CD4-positive, alpha-beta T cell treated with Interleukin-4 for 4 hours (primary cell): ENCODE measurements around the gene ZEB2.
"Not testable (repeated sequence)": the region's sequence is repeated elsewhere in the genome, so short reads cannot be mapped to it uniquely, and the experiment has no call there.

ENCODE experiments used
- DNase-seq: peaks from one replicate; pipeline ENCODE4 v3.0.0-alpha.2; 2020

The ZEB2 gene

DNA sequence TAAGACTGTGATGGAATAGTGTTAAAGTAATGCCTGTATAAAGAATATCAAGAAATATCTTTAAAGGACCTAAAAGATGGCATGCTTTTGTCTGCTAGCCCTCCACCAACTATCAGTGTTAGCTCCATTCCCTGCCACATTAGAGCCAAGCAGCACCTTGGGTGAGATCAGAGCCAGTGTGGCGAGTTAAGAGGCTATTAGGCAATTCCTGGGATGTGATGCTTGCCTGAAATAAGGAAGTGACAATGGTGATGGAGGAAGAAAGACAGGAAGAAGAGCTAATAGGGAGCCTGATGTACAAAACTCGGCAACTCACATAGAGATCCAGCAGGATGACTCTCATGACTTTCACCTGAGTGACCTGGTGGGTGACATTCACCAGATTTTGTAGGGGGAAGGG is 143.5 kb downstream of the ZEB2 start:
- no peak for DNase-seq

DNA sequence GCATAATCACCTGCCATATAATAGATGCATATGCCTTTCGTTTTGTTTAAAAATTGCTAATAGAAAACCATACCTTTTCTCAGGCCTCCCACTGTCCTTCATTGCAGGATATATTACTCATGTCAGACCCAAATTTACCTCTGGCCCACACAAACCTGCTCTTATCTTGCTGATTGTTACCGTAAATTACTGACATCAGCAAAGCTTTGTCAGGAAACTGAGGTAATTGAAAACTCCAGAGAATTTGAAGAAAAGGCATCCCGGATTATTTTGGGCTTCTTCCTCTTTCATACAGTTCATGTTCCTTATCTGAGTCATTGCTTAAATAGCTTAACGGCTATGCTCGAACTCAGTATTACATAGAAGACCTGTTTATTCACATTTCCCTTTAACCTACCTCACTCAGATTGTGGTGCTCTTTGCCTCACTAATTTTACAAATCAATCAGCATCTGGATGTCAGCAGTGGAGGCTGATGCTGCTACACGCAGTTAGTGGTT is 145.7 kb downstream of the ZEB2 start:
- no peak for DNase-seq

DNA sequence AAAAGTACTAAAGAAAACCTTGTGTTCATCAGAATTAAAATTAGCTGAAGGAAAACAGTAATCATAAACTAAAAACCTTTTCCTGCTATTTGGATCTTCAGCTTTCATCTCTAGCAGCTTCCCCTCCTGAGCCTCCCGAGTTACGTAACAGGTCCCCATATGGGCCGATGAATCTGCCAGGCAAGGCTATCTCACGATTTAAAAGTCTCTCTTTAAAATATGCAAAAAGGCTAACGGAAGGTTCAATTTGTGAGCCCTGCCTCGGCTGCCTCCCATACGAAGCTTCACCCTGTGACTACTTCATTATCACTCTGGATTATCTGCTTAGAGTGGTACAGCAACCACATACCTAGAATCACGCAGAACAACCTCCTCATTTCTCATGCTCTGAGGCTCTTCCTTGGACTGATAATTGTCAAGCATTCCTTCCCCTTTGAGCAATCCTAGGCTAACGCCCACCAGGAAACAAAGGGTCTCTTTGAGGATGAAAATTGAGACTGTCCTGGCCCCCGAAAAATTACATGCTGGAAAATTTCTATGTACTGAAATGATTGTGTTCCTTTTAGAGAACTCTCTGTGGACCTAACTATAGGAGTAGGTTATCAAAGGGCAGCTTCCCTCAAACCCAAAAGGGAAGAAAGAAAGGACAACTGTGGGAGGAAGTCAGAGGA is 147.4 kb downstream of the ZEB2 start:
- DNase-seq: no peak

DNA sequence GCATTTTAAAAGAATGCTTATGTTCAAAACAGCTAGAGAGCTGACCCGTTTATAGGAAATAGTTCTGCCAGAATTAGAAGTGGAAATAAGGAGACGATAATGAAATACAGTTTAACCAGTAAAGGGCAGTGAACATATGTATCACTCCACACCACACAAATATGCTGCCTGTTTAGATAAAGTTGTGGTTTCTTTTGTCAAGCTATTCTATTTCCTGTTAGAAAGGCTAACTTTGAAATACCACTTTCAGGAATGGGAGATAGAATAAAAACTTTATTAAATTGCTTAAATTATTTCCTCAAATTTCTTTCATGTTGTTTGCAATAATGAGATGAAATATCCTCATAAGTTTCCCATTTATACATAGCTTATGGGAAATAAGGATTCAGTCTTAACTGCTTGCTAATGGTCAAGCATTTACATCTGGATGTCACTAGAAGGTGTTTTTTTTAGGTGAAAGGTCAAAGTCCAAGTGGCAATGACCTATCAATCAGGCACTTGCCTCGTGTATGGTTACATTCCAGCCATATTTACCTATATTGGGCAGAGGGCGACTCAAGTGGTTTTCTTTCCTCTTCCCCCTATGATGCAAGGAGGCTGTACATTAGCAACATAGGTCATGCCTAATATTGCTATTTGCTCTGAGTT is 148.9 kb downstream of the ZEB2 start:
- no peak for DNase-seq

- no peak for DNase-seq
Measured at GRCh38 chr2:144369416-144369815, 150.5 kb downstream of the ZEB2 start.

DNA sequence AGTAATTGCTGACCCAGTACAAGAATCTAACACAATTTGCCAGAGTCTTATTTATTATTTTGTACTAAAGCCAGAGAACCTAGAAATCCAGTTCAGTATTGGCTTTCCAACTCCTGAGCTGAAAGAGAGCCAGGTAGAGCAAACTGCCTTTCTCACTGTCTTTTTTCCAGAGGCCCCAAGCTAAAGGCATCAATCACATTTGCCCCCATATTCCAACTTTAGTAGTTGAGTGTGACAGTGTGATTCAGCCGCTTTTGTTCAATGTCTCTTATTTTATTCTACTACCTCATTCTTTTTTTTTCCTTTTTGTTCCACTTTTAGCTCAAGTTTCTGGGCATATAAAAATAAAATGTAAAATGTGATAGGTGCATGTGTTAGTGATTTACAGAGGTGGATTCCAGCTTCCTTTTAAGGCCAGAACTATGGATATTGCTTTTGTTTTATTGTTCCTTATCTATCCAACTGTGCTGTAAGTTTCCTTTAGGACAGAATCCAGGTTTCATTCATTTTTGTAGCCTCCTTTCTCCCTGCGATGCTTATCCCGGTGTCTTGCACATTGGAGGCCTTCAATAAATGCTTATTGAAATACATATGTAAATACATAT is 153.0 kb downstream of the ZEB2 start:
- no peak for DNase-seq

DNA sequence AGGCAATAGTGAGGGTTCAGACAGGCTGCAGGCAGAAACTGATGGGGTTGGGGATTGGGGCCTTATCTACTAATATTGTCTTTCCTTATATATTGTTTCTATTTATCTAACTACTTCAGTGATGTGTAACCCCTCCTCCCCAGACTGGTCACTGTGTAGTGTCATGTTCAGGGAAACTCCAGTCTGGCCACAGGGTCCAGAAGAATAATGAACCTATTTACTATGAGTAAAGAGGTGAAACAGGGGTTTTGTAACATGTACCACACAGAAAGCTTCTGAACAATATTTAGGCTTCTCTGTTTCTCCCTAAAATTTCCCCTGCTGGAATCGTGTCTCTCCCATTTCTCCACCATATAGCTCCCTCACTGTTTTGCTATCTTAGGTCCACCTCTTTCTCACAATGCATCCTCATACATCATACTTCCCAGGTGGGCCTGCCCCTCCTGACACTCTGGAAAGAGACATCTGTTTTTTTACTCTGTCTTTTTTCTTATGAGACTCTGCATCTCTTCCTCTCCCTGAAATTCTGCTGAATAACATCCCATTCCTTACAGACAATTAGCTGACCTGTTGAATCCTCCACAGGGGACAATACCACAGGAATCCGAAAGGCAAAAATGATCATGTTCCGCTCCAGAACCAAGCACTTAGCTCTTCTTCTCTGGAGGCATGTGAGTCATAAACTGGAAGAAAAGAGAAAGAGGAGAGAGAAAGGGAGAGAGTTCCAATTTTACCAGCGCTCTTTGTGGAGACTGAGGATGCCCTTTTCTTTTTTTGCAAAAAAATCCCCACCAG is 154.8 kb downstream of the ZEB2 start:
- no peak for DNase-seq

DNA sequence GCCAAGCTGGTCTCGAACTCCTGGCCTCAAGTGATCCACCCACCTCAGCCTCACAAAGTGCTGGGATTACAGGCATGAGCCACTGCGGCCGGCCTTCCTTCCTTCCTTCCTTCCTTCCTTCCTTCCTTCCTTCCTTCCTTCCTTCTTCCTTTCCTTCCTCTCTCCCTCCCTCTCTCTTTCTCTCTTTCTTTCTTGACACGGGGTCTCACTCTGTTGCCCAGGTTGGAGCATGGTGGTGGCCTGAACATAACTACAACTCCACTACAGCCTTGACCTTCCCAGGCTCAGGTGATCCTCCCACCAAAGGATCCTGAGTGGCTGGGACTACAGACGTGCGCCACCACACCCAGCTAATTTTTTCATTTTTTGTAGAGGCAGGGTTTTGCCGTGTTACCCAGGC is 155.7 kb downstream of the ZEB2 start:
- not testable (repeated sequence) for DNase-seq

- DNase-seq: no peak
Measured at GRCh38 chr2:144362401-144362800, 157.5 kb downstream of the ZEB2 start.

DNA sequence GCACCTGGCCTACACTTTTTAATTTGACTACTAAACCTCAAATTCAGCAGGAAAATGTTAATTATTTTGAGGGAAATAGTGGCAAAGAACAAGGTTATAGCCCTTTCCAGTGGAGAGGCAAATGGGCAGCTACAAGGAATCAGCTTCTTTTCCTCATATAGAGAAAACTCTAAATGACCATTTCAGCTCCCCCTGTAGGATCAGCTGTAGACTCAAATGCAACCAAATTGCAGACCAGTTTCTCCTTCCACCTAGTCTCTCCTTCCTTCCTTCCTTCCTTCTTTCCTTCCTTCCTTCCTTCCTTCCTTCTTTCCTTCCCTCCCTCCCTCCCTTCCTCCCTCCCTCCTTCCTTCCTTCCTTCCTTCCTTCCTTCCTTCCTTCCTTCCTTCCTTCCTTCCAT is 158.2 kb downstream of the ZEB2 start:
- no peak for DNase-seq

DNA sequence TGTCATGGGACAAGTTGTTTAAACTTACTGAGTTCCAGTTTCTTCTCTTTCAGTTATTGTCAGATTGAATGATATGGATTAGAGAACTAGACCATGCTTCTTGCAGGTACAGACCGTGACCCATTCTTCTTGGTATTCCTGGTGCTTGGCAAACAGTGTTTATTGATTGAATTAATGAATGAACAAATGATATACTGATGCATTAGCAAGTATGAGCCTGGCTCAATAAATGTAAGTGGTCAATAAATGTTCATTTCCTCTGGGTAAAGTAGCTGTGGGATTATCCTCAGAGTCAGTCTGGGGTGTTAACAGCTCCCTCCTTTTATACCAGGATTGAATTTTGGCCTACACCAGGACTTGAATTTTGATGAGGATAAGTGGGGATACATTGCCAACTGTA is 160.2 kb downstream of the ZEB2 start:
- DNase-seq: no peak

DNA sequence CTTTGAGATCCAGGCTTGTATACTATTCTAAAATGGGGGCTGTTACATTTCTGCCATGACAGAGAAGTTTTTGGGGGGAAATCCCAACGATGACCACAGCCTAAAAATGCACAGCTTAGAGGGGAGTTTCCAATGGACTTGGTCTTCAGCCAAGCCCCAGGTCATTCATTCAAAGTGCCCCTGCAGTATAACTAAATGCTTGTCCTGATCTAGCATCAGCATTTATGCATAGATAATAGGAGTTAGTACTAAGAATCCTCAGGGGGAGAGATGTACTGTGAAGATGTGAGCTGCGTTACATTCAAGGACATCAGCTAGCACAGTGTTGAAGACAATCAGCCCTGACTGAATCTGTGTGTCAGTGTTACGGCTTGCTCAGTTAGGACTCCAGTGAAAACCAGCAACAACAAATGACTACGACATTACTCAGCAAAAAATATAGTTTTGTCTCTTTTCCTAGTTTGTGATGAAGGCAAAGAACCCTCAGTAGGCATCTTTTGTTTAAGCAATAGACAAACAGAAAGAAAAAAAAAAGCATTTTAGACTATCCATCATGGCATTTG is 160.9 kb downstream of the ZEB2 start:
- DNase-seq: no peak

DNA sequence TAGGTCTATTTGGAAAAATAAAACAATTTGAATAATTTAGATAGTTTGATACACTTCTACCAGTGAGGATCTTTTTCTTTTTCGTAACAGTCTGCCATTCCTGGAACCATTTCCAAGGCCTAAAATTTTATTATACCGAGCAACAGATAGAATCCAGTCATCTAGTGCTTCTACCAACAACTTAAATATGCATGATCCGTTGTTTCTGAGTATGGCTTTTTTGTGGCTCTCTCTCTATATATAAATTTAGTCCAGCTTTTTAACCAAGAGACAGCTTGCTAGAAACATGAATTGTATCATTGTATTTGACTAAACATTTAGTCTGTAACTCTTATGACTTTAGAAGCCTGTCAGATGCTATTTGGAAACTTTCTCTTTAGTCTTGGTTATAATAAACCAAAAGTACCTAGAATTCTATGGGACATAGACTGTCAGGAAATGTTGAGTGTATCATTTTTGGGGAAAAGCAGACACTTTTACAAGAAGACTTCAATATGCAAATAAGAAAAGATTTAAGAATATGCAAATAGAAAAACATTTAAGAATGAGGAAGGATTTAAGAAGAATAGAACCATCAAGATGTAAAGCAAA is 161.4 kb downstream of the ZEB2 start:
- DNase-seq: no peak

DNA sequence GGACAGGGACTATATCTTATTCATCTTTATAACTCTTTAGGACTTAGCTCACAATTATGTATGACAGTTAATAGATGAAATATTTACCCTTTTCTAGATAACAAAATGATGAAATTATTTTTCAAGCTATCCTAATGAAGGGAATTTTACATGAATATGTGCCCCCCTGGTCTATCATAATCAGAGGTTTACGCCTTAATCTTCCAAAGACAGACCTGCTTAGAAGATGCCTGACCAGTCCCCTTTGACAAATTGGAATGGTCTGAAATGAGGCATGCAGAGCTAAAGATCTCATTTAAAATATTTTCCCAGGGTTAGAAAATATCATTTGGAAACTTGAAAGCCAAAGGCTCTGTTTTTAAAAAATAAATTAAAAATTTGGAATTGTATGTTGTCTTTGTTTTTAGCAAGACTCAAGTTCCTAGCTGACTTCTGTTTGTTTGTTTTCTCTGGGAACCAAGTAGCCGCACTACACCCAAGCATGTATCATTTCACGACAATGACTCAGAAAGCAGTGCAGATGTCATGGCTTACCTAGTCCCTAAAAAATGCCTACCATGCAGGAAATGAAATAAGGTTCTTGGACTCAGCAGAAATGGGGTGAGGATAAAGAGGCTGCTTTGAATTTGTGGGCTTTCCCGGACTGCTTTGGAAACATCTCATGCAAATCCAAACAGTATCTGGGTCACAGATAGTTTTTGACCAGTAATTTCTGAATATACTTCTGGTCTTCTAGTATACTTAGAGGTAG is 162.1 kb downstream of the ZEB2 start:
- no peak for DNase-seq

- no peak for DNase-seq
Measured at GRCh38 chr2:144356402-144356801, 163.5 kb downstream of the ZEB2 start.

DNA sequence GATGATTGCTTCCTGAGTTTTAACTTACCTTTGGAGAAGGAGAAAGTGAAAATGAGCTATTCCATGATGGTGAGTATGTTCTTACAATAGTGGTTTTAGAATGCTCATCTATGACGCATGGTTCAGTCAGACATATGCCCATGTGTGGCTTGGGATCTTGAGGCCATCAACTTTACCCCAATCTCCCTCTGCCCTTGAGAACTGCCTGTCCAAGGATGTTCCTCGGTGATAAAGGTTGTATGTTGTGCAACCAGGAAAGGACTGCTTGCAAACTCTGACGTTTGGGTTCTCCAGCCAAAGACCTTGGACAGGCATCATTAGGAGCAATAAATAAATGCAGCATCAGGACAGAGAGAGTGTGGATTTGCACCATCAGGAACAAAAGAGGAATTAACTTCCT is 165.0 kb downstream of the ZEB2 start:
- no peak for DNase-seq

GRCh38 chr2:144351687-144352086 is 168.2 kb downstream of the ZEB2 start:
- DNase-seq: no peak

GRCh38 chr2:144350151-144350802 is 169.6 kb downstream of the ZEB2 start:
- DNase-seq: no peak

DNA sequence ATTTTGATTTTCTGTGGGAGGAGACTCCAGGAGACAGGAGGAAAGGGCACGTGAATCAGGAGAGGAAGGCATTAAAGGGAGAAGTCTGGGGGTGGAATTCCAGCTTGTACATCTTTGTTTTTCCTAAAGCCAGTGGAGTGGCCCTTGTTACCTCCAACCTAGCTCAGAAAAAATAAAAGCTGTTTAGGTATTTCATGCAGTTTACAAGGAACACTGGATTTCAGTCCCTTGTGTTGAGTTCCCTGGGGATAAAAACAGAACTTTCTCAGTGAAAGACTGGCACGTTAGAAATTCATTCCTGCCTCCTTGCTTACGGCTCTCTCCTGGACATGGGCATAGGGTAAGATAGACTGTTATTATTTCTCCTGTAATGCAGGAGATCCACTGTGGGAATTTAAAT is 170.2 kb downstream of the ZEB2 start:
- no peak for DNase-seq

DNA sequence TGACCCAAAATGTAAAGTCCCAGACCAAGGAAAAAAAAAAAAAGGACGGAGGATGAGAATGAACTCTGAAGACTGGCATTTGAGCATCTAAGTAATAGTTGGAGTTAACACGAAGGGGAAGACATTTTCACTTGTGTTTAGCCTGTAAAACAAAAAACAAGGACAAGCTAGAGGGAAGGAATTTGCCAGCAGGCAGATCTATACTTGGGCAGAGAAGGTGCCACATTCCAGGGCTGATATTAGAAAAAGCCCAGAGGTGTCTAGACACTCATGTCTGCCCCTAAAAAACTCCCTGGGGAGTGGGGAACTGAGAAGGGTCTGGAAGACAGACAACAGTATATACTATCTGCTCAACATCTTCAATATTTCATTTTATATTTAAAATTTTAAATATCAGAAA is 171.1 kb downstream of the ZEB2 start:
- DNase-seq: no peak

DNA sequence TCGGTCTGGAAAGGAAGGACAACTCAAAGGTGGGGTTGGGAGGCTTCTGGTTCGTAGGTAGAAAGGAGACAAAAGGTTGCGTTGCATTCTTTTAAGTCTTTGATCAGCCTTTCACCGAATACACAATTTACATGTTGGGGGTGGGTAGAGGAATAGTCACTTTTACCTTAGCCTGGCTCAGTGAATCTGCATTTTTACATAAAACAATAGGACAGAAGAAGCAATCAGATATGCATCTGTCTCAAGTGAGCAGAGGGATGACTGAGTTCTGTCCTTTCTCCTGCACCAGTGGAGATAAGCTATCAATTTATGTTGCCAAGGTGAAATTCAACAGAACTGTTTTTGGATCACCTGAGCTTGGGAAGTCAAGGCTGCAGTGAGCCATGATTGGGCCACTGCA is 173.7 kb downstream of the ZEB2 start:
- no peak for DNase-seq

DNA sequence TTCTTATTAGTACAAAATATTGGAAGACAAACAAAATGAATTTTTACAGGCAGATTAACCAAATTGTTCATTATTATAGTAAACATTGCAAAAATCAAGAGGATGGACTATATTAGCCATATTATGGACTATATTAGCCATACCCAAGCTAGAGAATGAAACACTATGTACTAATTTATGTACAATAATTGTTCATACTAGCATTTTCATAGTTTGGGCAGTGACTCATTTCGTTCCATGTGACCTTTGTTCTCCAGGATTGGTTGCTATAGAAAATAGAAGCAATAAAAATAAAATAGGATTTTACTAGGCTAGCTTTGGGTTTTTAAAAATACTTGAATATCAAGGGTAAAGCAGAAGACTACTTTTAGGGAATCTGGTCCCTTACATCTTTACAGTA is 176.8 kb downstream of the ZEB2 start:
- DNase-seq: no peak
